ENCODE data around the gene GDF2.

GDF2 gene

GRCh38 chr10:47335906-47336305 is 13.7 kb downstream of the GDF2 start:
- DNase-seq = no peak

DNA sequence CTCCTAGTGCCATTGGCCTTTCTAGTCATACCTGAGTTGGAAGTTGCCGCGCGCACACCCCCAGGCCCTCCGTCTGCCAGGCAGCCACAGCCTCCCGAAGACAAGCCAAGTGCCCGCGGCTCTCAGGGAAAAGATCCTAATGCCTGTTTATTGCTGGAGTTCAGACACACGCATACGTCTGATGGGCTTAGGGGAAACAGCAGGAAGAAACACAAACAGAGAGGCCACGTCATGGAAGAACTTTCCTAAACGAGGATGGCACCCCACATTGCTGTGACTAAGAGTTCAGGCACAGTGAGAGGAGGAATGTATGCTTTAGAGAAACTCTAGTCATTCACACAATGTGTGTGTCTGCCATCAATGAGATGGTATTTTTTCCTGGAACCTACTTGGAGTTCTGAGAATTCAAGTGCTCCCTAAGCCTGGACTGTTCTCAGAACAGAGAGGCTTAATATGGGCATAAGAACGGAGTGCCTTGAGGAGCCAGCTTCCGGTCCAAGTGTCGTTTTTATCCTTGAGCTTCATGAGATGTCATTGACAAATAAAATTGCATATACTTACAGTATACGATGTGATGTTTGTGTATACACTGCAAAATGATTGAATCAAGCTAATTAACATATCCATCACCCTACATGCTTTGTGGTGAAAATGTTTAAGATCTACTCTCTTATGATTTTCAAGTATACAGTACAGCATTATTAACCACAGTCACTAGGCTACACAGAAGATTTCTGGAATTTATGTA is 14.3 kb downstream of the GDF2 start:
- no peak for DNase-seq

- no peak for DNase-seq
Measured at GRCh38 chr10:47337310-47337709, 15.1 kb downstream of the GDF2 start.

GRCh38 chr10:47339186-47339735 is 17.0 kb downstream of the GDF2 start:
- no peak for DNase-seq

GRCh38 chr10:47339759-47340607 is 17.7 kb downstream of the GDF2 start:
- DNase-seq = no peak

GRCh38 chr10:47340608-47341170 is 18.4 kb downstream of the GDF2 start:
- DNase-seq = peak; percentile 5

- DNase-seq = no peak
Measured at GRCh38 chr10:47344996-47345870, 23.0 kb downstream of the GDF2 start.

GRCh38 chr10:47346581-47347302 is 24.5 kb downstream of the GDF2 start:
- peak; percentile 56 for DNase-seq

GRCh38 chr10:47347303-47347675 is 25.0 kb downstream of the GDF2 start:
- no peak for DNase-seq

DNA sequence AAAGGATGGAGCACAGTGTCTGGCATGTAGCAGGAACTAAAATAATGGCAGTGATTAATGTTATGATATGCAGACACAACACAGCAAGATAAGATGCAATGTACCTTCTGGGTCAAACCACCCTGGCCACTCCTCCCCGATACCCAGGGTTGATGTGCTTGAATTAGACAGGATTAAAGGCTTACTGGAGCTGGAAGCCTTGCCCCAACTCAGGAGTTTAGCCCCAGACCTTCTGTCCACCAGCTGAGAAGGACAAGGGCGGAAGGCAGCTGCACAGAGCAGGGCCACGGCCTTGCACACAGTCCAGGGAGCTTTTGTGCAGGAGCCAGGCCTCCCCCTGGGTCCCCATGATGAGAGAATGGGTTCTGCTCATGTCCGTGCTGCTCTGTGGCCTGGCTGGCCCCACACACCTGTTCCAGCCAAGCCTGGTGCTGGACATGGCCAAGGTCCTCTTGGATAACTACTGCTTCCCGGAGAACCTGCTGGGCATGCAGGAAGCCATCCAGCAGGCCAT is 25.9 kb downstream of the GDF2 start, which contains the start of gene RBP3:
Gene RBP3 (plus strand): TSS at position 226 of the 514 bp plus-strand sequence. CDS start 122 bp downstream, at position 348.
- DNase-seq = no peak

GRCh38 chr10:47348661-47349470 is 26.6 kb downstream of the GDF2 start:
- DNase-seq = no peak

DNA sequence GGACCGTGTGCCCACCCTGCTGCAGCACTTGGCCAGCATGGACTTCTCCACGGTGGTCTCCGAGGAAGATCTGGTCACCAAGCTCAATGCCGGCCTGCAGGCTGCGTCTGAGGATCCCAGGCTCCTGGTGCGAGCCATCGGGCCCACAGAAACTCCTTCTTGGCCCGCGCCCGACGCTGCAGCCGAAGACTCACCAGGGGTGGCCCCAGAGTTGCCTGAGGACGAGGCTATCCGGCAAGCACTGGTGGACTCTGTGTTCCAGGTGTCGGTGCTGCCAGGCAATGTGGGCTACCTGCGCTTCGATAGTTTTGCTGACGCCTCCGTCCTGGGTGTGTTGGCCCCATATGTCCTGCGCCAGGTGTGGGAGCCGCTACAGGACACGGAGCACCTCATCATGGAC is 27.3 kb downstream of the GDF2 start:
- no peak for DNase-seq

- no peak for DNase-seq
Measured at GRCh38 chr10:47349941-47350371, 27.7 kb downstream of the GDF2 start.

- no peak for DNase-seq
Measured at GRCh38 chr10:47350671-47351640, 28.7 kb downstream of the GDF2 start.

DNA sequence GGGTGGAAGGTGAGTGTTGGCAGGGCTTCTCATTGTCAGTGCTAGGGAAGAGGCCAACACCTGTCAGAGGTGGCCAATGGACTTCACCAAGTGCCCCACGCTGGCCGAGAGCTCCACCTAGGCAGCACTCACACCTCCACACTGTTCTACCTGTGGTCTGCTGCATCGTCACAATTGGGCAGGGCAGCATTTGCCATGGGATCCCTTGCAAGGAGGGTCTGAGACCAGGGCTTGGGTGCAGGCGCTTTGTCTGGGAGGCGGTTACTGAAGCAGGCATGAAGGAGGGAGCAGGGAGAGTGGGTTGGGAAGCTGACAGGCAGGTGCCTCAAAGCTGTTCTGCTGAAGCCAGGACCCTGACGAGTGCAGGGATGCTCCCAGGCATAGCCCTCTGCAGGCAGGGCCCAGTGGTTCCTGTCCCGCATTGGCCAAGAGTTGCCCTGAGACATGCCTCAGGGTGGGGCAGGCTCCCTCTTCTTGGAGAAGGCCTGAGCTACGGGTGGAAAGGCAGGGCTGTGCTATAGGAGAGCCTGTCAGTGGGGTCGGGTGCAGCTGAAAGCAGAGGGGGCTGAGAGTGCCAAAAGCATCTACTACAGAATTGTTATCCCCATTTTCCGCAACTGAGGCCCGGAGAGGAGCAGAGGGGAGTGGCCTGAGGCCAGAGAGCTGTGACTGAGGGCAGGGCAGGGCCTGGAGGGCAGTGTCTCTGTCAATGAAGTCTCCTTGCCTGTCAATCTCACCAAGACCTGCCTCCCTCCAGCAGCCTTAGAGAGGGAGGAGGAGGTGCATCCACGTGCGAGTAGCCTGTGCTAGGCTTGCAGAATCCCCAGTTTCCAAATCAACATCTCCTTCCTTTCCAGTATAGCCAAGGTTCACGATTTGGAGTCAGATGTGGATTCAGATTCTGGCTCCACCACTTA is 29.9 kb downstream of the GDF2 start:
- DNase-seq = no peak

GRCh38 chr10:47353351-47353750 is 31.1 kb downstream of the GDF2 start:
- no peak for DNase-seq

DNA sequence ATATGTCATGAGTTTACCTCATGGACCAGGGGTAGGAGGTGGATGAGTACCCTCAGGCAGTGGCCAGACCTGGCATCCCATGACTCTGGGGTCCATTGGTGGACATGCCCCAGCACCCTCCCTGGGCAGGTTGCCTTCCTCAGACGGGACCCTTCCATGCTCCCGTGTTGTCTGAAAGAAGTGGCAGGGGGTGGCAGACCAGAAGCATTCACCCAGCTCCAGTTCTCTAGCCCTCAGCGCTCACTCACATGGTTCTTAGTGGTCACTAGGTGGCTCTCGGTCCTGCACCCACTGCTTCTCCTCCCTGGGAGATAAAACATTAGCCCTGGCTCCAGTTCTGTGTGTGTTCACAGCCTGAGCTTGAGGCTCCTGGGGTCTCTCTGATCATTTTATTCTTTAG is 31.9 kb downstream of the GDF2 start:
- DNase-seq = no peak

- DNase-seq = no peak
Measured at GRCh38 chr10:47354900-47355299, 32.6 kb downstream of the GDF2 start.

All from DMS153 (cell line).